HepG2 (cell line): ENCODE results near the gene THSD1. TPM values are rescaled to one million over a fixed set of nuclear protein-coding genes. Genes with fewer than 3 reads are reported as not detected.

Experiments used
- ATAC-seq: fragments of 200-7000 bp; cut with Tn5 transposase; 3 replicates; pipeline ENCODE4 v1.9.1; 2020; ENCODE audit warnings: mild to moderate bottlenecking, moderate library complexity
- BruUV-seq: library from RNA; stranded (reverse); fragments of 400-500 nt; replicated peaks from 2 replicates; lab custom pipeline; 2021; lab: Mats Ljungman, UMichigan
- CTCF ChIA-PET: fragments of 300-600 bp; formaldehyde crosslinking; extraction: SDS; loops from one replicate; lab custom pipeline; 2021; ENCODE audit warnings: low total read pairs, inconsistent platforms, low intra/inter-chr PET ratio; lab: Yijun Ruan, JAX
- POLR2A ChIA-PET: fragments of 350-600 bp; sonication (Branson Sonifier 250); formaldehyde crosslinking; loops from one replicate; lab custom pipeline; 2020; ENCODE audit warnings: antibody characterized with exemption, inconsistent platforms; lab: Yijun Ruan, JAX
- DNase-seq: peaks from one replicate; pipeline ENCODE4 v3.0.0-alpha.2; 2015; ENCODE audit warnings: low spot score
- FAIRE-seq: peaks from 3 replicates; lab custom pipeline; 2011; peaks lifted over from hg19 to GRCh38; lab: Jason Lieb, UNC
- H2AFZ ChIP-seq: one replicate; pipeline ENCODE4 v1.6.1; 2011; ENCODE audit warnings: low read length, inconsistent platforms
- H3K27ac ChIP-seq: fragments of 300-600 bp; 3 replicates; pipeline ENCODE4 v1.8.0; 2011; ENCODE audit warnings: mixed run types, mild to moderate bottlenecking, mixed read lengths, low read length, inconsistent platforms; ENCODE audit not compliant: insufficient read depth; ENCODE audit errors: extremely low read length
- H3K27me3 ChIP-seq, 2 experiments: fragments of 200-600 bp in 1 of 2; 2 replicates in 1 of 2; 3 replicates in 1 of 2; pipeline versions ENCODE4 v1.6.0 to v1.8.0; 2011; ENCODE audit warnings: low read length in 2 of 2, mild to moderate bottlenecking in 2 of 2, moderate library complexity in 2 of 2, inconsistent platforms in 1 of 2; ENCODE audit not compliant: insufficient read depth in 2 of 2, control insufficient read depth in 1 of 2
- H3K36me3 ChIP-seq, 2 experiments: fragments of 200-600 bp in 1 of 2; replicated peaks in 1 of 2; 2 replicates in 1 of 2; 3 replicates in 1 of 2; pipeline versions ENCODE4 v1.5.1 to v1.8.0; 2011; ENCODE audit warnings: low read length in 2 of 2, inconsistent platforms in 1 of 2; ENCODE audit not compliant: insufficient read depth in 2 of 2, control insufficient read depth in 1 of 2
- H3K4me1 ChIP-seq: 2 replicates; pipeline ENCODE4 v1.5.1; 2012; ENCODE audit warnings: low read length, inconsistent platforms; ENCODE audit not compliant: insufficient read depth
- H3K4me2 ChIP-seq: 2 replicates; pipeline ENCODE4 v1.6.0; 2011; ENCODE audit warnings: low read depth, low read length, inconsistent platforms
- H3K4me3 ChIP-seq, 3 experiments: fragments of 200-600 bp in 1 of 3; sonication (generic), shearing (Covaris generic) in 1 of 3; replicated peaks in 1 of 3; 2 replicates each; pipeline ENCODE4 v1.5.1; 2011 to 2016; ENCODE audit warnings: low read length in 3 of 3, inconsistent platforms in 2 of 3, low read depth in 2 of 3, mild to moderate bottlenecking in 2 of 3, control low read depth in 1 of 3, mixed read lengths in 1 of 3; ENCODE audit not compliant: insufficient read depth in 1 of 3
- H3K79me2 ChIP-seq: one replicate; pipeline ENCODE4 v1.6.1; 2011; ENCODE audit warnings: low read length, inconsistent platforms; ENCODE audit not compliant: insufficient read depth
- H3K9ac ChIP-seq: 2 replicates; pipeline ENCODE4 v1.6.0; 2011; ENCODE audit warnings: mild to moderate bottlenecking, low read depth, low read length, inconsistent platforms; ENCODE audit not compliant: insufficient read depth
- H3K9me3 ChIP-seq: 2 replicates; pipeline ENCODE4 v1.5.1; 2012; ENCODE audit warnings: mild to moderate bottlenecking, low read length
- H4K20me1 ChIP-seq: 2 replicates; pipeline ENCODE4 v1.6.0; 2011; ENCODE audit warnings: inconsistent platforms, mild to moderate bottlenecking, low read length, moderate library complexity; ENCODE audit not compliant: insufficient read depth
- MYNN ChIP-seq: sonication (generic); formaldehyde crosslinking; IDR thresholded peaks from 2 replicates; pipeline ENCODE4 v1.4.0; 2020; ENCODE audit warnings: mild to moderate bottlenecking, low read depth, missing genetic modification reagents
- ZBTB4 ChIP-seq: sonication (generic); formaldehyde crosslinking; IDR thresholded peaks from 2 replicates; pipeline ENCODE4 v1.4.0; 2020; ENCODE audit warnings: missing genetic modification reagents, mild to moderate bottlenecking, borderline replicate concordance
- ZBTB40 ChIP-seq, 2 experiments: fragments of 450-650 bp in 1 of 2; sonication (generic) in 1 of 2; formaldehyde crosslinking in 1 of 2; IDR thresholded peaks; 2 replicates each; pipeline versions ENCODE4 v1.6.1 to v1.8.0; 2016 to 2022; ENCODE audit warnings: antibody characterized with exemption in 1 of 2, mild to moderate bottlenecking in 1 of 2, missing genetic modification reagents in 1 of 2
- ZFP91 ChIP-seq: sonication (generic); formaldehyde crosslinking; IDR thresholded peaks from 2 replicates; pipeline ENCODE4 v1.9.0; 2022; ENCODE audit warnings: missing genetic modification reagents, mild to moderate bottlenecking, borderline replicate concordance
- WGBS: methylation state at CpG from one replicate; pipeline ENCODE4 v1.1.6; 2017; ENCODE audit warnings: low lambda C conversion rate; 5-methylcytosine and 5-hydroxymethylcytosine counted together
- in situ Hi-C: cut with HindIII; loops from 2 replicates; pipeline ENCODE4 v1.10.0; 2017; ENCODE audit warnings: low pct_unique_long_range_greater_than_20kb; ENCODE audit not compliant: extremely low pct_ligation_motif_present
- intact Hi-C: fragments of 100-400 bp; cut with micrococcal nuclease; formaldehyde crosslinking; loops from one replicate; pipeline ENCODE4 v1.10.0; 2022; ENCODE audit not compliant: unreplicated experiment
- polyA plus RNA-seq, 8 experiments: library from polyadenylated mRNA; depleted of rRNA in 3 of 8; stranded (reverse) in 7 of 8; unstranded in 1 of 8; fragments of >200 nt; fragmentation: Illumina TruSeq in 4 of 8; extraction: Trizol in 4 of 8; gene quantifications; 2 replicates each; pipeline versions ENCODE4 v1.2.1 to v1.2.3, GENCODE V29; 2011 to 2016; ENCODE audit warnings: low read depth in 4 of 8, missing spikeins in 1 of 8, mixed read lengths in 1 of 8; ENCODE audit not compliant: insufficient read depth in 1 of 8
- total RNA-seq, 5 experiments: library from RNA; depleted of rRNA; stranded (reverse); fragments of >200 nt; fragmentation: Illumina TruSeq; extraction: Trizol; gene quantifications; 2 replicates each; pipeline ENCODE4 v1.2.3, GENCODE V29; 2016; ENCODE audit warnings: low read depth in 1 of 5

Gene THSD1
- total and polyA plus RNA-seq, 2 of the 13 experiments (the other 11 are each of a cell fraction or from before 2014, with no cell fraction given): 0.11 to 0.15 TPM

- TF ChIP-seq ZBTB40 (IDR thresholded peaks at IDR 0.05): no peak
- TF ChIP-seq ZBTB40 (CRISPR knock-in tag; IDR thresholded peaks at IDR 0.05): no peak
Observed at GRCh38 chr13:52385870-52386269, 20.1 kb downstream of the THSD1 start (continued).

GRCh38 chr13:52383366-52383765, 22.6 kb downstream of the THSD1 start:
- H3K4me3 ChIP-seq: no peak overlapping the region
- no peaks in the 10 kb centered on the region; the same call in 1 of the 2 replicates for H4K20me1 ChIP-seq
- H3K27ac ChIP-seq: no peak overlapping the region
- DNase-seq: no peak
- intact Hi-C loops: no loop called here
- ChIA-PET CTCF (no interaction called here), POLR2A (no interaction called here)
- in situ Hi-C loops: no loop called here
- no peaks in the 10 kb centered on the region for H3K4me1 ChIP-seq
- no peak overlapping the region for H3K4me2 ChIP-seq
- BruUV-seq: no TSS peak
- H3K79me2 ChIP-seq: no peaks in the 10 kb centered on the region
- no peak for ATAC-seq
- no peak overlapping the region for H3K9ac ChIP-seq
- H2AFZ ChIP-seq: no peak overlapping the region
- WGBS: 0% methylated on average over 1 of the region's 1 CpG
- no peaks in the 10 kb centered on the region for H3K36me3 ChIP-seq
- peaks cover 1 to 35% of the 10 kb centered on the region in 2 experiments; a peak in 3 of 5 replicates for H3K27me3 ChIP-seq
- FAIRE-seq: no peak
- H3K9me3 ChIP-seq: no peaks in the 10 kb centered on the region
- TF ChIP-seq ZFP91 (CRISPR knock-in tag) (no peak), MYNN (CRISPR knock-in tag) (no peak), ZBTB4 (CRISPR knock-in tag) (no peak)
